ENCODE measurements around the gene KATNB1. TPM values are rescaled to one million over a fixed set of nuclear protein-coding genes. Genes with fewer than 3 reads are reported as not detected.

Gene KATNB1
- polyA plus RNA-seq, 1 of the 3 experiments (the other 2 are of a cell fraction): 43.7 TPM

- no peak overlapping the region for H2AFZ ChIP-seq (ENCODE audit: low read depth)
- CTCF ChIA-PET: interaction anchor here (0.6 to 3.1 kb wide), 7 partner anchors 10 to 225 kb away, joined by 3 to 10 read pairs (median 3); partner anchors contain the start of gene USB1
- H3K36me3 ChIP-seq (replicated peaks in 1 of 2; ENCODE audit: control insufficient read depth in 1 of 2, insufficient read depth in 2 of 2, low read length in 1 of 2): peaks cover 2 to 15% of the 10 kb centered on the region in 2 experiments
- POLR2A ChIA-PET: interaction anchor here (0.7 kb wide), 1 partner anchor 19 kb away, joined by 3 read pairs; no protein-coding TSS in a partner anchor
- no peak overlapping the region for H3K4me3 ChIP-seq (ENCODE audit: low read depth in 2 of 2, low read length in 1 of 2)
- H3K9me2 ChIP-seq: no peaks in the 10 kb centered on the region
- H3K9me3 ChIP-seq: no peaks in the 10 kb centered on the region
- peaks cover 13% of the 10 kb centered on the region; the same call in 1 of the 2 replicates for H4K20me1 ChIP-seq (ENCODE audit: insufficient read depth)
- no peaks in the 10 kb centered on the region for H3K27me3 ChIP-seq (ENCODE audit: insufficient read depth)
- no peaks in the 10 kb centered on the region for H3K4me1 ChIP-seq (ENCODE audit: control insufficient read depth in 1 of 2, insufficient read depth in 2 of 2, low read depth in 1 of 2, low read length in 1 of 2)
- H3K4me2 ChIP-seq: no peak overlapping the region
- peak; percentile 31; the same call in 1 of the 2 replicates for TF ChIP-seq SMC3 (IDR thresholded peaks at IDR 0.05; ENCODE audit: low read depth, low read length)
- no peak for TF ChIP-seq USF1 (IDR thresholded peaks at IDR 0.05; ENCODE audit: borderline replicate concordance, low read depth)
- TF ChIP-seq RAD21 (IDR thresholded peaks at IDR 0.05; ENCODE audit: low read length): peak; percentile 50
- DNase-seq: peak; percentile 58
- 78% methylated on average over 14 of the region's 23 CpGs for WGBS (ENCODE audit: low lambda C conversion rate)
- no peaks in the 10 kb centered on the region for H3F3A ChIP-seq (replicated peaks; ENCODE audit: insufficient read depth)
- no peak overlapping the region for H3K27ac ChIP-seq (ENCODE audit: low read depth in 2 of 2, low read length in 1 of 2)
- H3K9ac ChIP-seq: no peak overlapping the region
- peaks cover 31% of the 10 kb centered on the region for H3K79me2 ChIP-seq (ENCODE audit: insufficient read depth)
Observed at GRCh38 chr16:57775661-57776469, 40.3 kb downstream of the KATNB1 start.

GRCh38 chr16:57778658-57779057 is 43.1 kb downstream of the KATNB1 start:
- Histone ChIP-seq H3F3A (replicated peaks; ENCODE audit: insufficient read depth) (no peaks in the 10 kb centered on the region), H3K4me1 (ENCODE audit: control insufficient read depth in 1 of 2, insufficient read depth in 2 of 2, low read depth in 1 of 2, low read length in 1 of 2) (no peaks in the 10 kb centered on the region), H3K79me2 (ENCODE audit: insufficient read depth) (peaks cover 43% of the 10 kb centered on the region), H3K9me3 (no peaks in the 10 kb centered on the region), H3K9ac (no peak overlapping the region), H3K4me3 (ENCODE audit: low read depth in 2 of 2, low read length in 1 of 2) (no peak overlapping the region), H3K4me2 (no peak overlapping the region), H3K27me3 (ENCODE audit: insufficient read depth) (no peaks in the 10 kb centered on the region), H4K20me1 (ENCODE audit: insufficient read depth) (peaks cover 18% of the 10 kb centered on the region; the same call in 1 of the 2 replicates), H3K27ac (ENCODE audit: low read depth in 2 of 2, low read length in 1 of 2) (no peak overlapping the region), H2AFZ (ENCODE audit: low read depth) (no peak overlapping the region), H3K9me2 (no peaks in the 10 kb centered on the region), H3K36me3 (replicated peaks in 1 of 2; ENCODE audit: control insufficient read depth in 1 of 2, insufficient read depth in 2 of 2, low read length in 1 of 2) (peaks cover 0 to 15% of the 10 kb centered on the region in 2 experiments)
- DNase-seq: no peak
- ChIA-PET CTCF (interaction anchor here (1.0 to 1.4 kb wide), 2 partner anchors 16 to 213 kb away, joined by 3 to 4 read pairs; no protein-coding TSS in a partner anchor), POLR2A (no interaction called here)
- 92% methylated on average over 5 of the region's 5 CpGs for WGBS (ENCODE audit: low lambda C conversion rate)
- TF ChIP-seq RCOR1 (IDR thresholded peaks at IDR 0.05; ENCODE audit: low read length): no peak
- TF ChIP-seq EP300 (IDR thresholded peaks at IDR 0.05; ENCODE audit: borderline replicate concordance in 1 of 2, low read depth in 1 of 2, low read length in 1 of 2): no peak
- no peak for TF ChIP-seq JUND (IDR thresholded peaks at IDR 0.05)
- TF ChIP-seq ZBTB33 (IDR thresholded peaks at IDR 0.05; ENCODE audit: borderline replicate concordance, low read depth): no peak
- TF ChIP-seq USF2 (IDR thresholded peaks at IDR 0.05; ENCODE audit: borderline replicate concordance, low read depth, low read length): no peak
- TF ChIP-seq YY1 (IDR thresholded peaks at IDR 0.05; ENCODE audit: low read depth): no peak
- TF ChIP-seq USF1 (IDR thresholded peaks at IDR 0.05; ENCODE audit: borderline replicate concordance, low read depth): no peak
- no peak for TF ChIP-seq CTCF (IDR thresholded peaks at IDR 0.05)
- no peak for TF ChIP-seq SMC3 (IDR thresholded peaks at IDR 0.05; ENCODE audit: low read depth, low read length)
- no peak for TF ChIP-seq IRF3 (IDR thresholded peaks at IDR 0.05; ENCODE audit: low read depth, low read length)
- no peak for TF ChIP-seq RXRA (IDR thresholded peaks at IDR 0.05; ENCODE audit: borderline replicate concordance, low read depth)
- no peak for TF ChIP-seq RAD21 (IDR thresholded peaks at IDR 0.05; ENCODE audit: low read length)
- no peak for TF ChIP-seq GATA2 (CRISPR knock-in tag; IDR thresholded peaks at IDR 0.05)
- no peak for TF ChIP-seq RFX5 (IDR thresholded peaks at IDR 0.05; ENCODE audit: low read length)
- TF ChIP-seq TEAD4 (IDR thresholded peaks at IDR 0.05; ENCODE audit: borderline replicate concordance, insufficient read depth): no peak
